Loucy (cell line): ENCODE data around the gene VSTM2L.

Source experiments
- H2AFZ ChIP-seq: fragments of 200-600 bp; sonication (generic); 2 replicates; pipeline ENCODE4 v1.6.0; 2016; ENCODE audit warnings: antibody characterized with exemption, mild to moderate bottlenecking, low read length, moderate library complexity
- H3F3A ChIP-seq: fragments of 200-600 bp; 2 replicates; pipeline ENCODE4 v1.6.0; 2016; ENCODE audit warnings: antibody characterized with exemption, low read depth, mild to moderate bottlenecking
- H3K27me3 ChIP-seq: fragments of 200-600 bp; sonication (generic); 2 replicates; pipeline ENCODE4 v1.6.1; 2014; ENCODE audit warnings: low read length, mild to moderate bottlenecking; ENCODE audit not compliant: insufficient read depth, poor library complexity, severe bottlenecking
- H3K36me3 ChIP-seq: fragments of 200-600 bp; sonication (generic); 2 replicates; pipeline ENCODE4 v1.6.1; 2016; ENCODE audit warnings: low read length; ENCODE audit not compliant: insufficient read depth
- H3K4me1 ChIP-seq: fragments of 200-600 bp; sonication (generic); 2 replicates; pipeline ENCODE4 v1.5.1; 2014; ENCODE audit warnings: low read length, mild to moderate bottlenecking; ENCODE audit not compliant: insufficient read depth, poor library complexity, severe bottlenecking
- H3K4me2 ChIP-seq: fragments of 200-600 bp; sonication (generic); 2 replicates; pipeline ENCODE4 v1.6.0; 2014; ENCODE audit warnings: antibody characterized with exemption, low read length, low read depth, mild to moderate bottlenecking; ENCODE audit not compliant: poor library complexity, severe bottlenecking
- H3K4me3 ChIP-seq: fragments of 200-600 bp; sonication (generic); 2 replicates; pipeline ENCODE4 v1.5.1; 2014; ENCODE audit warnings: low read length, mild to moderate bottlenecking, mixed read lengths; ENCODE audit not compliant: poor library complexity, severe bottlenecking
- H3K79me2 ChIP-seq: fragments of 200-600 bp; sonication (generic); 2 replicates; pipeline ENCODE4 v1.6.1; 2014; ENCODE audit warnings: low read length; ENCODE audit not compliant: insufficient read depth
- H3K9ac ChIP-seq: fragments of 200-600 bp; sonication (generic); 2 replicates; pipeline ENCODE4 v1.6.0; 2014; ENCODE audit warnings: mild to moderate bottlenecking, low read depth, low read length, moderate library complexity; ENCODE audit not compliant: poor library complexity, severe bottlenecking
- H3K9me2 ChIP-seq: fragments of 200-600 bp; sonication (generic); replicated peaks from 2 replicates; pipeline ENCODE4 v1.6.1; 2016; ENCODE audit warnings: low read depth, low read length, mixed read lengths
- H3K9me3 ChIP-seq: fragments of 200-600 bp; sonication (generic); 2 replicates; pipeline ENCODE4 v1.6.1; 2014; ENCODE audit warnings: mild to moderate bottlenecking, antibody characterized with exemption, low read length, low read depth; ENCODE audit not compliant: insufficient read depth
- H4K20me1 ChIP-seq: fragments of 200-600 bp; sonication (generic); 2 replicates; pipeline ENCODE4 v1.6.0; 2014; ENCODE audit warnings: antibody characterized with exemption, low read length, mild to moderate bottlenecking; ENCODE audit not compliant: insufficient read depth, poor library complexity, severe bottlenecking
- EZH2phosphoT487 ChIP-seq: fragments of 200-600 bp; IDR thresholded peaks from 2 replicates; pipeline ENCODE4 v1.6.1; 2018; ENCODE audit warnings: antibody characterized with exemption, mild to moderate bottlenecking, moderate library complexity, borderline replicate concordance
- TF ChIP-seq, protein P1 (sequence below): fragments of 200-600 bp; sonication (generic); conservative IDR thresholded peaks from 2 replicates; pipeline ENCODE4 v1.5.1; 2014; ENCODE audit warnings: mild to moderate bottlenecking, antibody characterized with exemption, low read length

VSTM2L gene

DNA sequence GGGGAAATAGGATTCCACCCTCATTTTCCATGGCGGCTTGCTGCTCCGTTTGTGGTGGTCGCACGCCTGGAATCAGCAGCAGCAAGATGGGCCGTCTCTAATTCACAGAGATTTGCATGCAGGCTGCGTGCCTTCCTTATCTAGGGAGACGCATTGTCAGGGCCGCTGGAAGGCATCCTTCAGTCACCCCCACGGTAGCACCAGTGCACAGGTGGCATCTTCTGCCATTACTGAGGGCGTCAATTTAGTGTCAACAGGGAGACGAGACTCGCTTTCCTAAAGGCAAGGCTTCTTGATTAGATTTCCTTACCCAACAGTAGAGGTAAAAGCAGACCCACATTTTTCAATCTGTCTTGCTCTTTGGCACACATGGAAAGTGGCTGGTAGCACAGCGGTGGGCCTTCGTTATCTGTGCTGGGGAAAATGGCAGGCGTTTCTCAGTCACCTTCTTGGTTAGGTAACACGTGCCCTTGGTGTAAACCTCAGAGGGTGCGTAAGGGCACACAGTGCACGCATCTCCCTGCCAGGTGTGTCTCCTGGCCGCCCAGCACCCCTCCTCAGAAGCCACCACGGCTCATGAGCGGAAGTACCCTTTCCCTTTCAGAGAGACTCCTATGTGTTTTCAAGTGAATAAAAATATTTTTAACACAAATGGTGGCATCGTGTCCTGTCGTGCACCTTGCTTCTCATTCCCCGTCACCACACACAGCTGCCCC, 27.3 kb upstream of the VSTM2L start:
- H3K9ac ChIP-seq: no peak overlapping the region
- no peaks in the 10 kb centered on the region for H3K79me2 ChIP-seq
- H3F3A ChIP-seq: no peaks in the 10 kb centered on the region
- H3K4me2 ChIP-seq: no peak overlapping the region
- no peaks in the 10 kb centered on the region for H3K9me2 ChIP-seq
- H3K4me3 ChIP-seq: no peak overlapping the region
- no peaks in the 10 kb centered on the region for H3K9me3 ChIP-seq
- H3K4me1 ChIP-seq: no peaks in the 10 kb centered on the region
- no peak for TF ChIP-seq EZH2phosphoT487
- TF ChIP-seq, protein P1, sequence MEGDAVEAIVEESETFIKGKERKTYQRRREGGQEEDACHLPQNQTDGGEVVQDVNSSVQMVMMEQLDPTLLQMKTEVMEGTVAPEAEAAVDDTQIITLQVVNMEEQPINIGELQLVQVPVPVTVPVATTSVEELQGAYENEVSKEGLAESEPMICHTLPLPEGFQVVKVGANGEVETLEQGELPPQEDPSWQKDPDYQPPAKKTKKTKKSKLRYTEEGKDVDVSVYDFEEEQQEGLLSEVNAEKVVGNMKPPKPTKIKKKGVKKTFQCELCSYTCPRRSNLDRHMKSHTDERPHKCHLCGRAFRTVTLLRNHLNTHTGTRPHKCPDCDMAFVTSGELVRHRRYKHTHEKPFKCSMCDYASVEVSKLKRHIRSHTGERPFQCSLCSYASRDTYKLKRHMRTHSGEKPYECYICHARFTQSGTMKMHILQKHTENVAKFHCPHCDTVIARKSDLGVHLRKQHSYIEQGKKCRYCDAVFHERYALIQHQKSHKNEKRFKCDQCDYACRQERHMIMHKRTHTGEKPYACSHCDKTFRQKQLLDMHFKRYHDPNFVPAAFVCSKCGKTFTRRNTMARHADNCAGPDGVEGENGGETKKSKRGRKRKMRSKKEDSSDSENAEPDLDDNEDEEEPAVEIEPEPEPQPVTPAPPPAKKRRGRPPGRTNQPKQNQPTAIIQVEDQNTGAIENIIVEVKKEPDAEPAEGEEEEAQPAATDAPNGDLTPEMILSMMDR: no peak
- H3K36me3 ChIP-seq: peaks cover 37% of the 10 kb centered on the region; the same call in 1 of the 2 replicates
- no peak overlapping the region for H2AFZ ChIP-seq
- no peaks in the 10 kb centered on the region for H4K20me1 ChIP-seq
- no peaks in the 10 kb centered on the region for H3K27me3 ChIP-seq

DNA sequence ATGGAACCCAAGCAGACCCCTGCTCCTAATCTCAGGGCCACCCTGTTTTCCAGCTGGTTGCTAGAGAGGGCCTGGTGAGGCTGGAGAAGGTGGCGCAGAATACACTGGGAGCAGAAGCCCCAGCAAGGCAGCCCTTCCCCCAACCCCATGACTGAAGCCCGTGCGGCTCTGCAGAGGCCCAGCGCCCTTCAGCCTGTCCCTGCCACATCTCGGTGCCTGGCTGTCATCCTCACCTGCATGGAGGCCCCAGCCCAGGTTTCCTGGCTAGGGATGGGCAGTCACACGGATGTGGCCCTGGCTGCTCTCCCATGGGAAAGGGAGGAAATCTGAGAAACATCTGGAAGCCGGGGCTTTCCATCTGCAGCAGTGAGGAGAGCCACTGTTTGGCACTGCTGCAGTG, 26.1 kb upstream of the VSTM2L start:
- Histone ChIP-seq H3K27me3 (no peaks in the 10 kb centered on the region), H3K9ac (no peak overlapping the region), H3K36me3 (peaks cover 28% of the 10 kb centered on the region; the same call in 1 of the 2 replicates), H3K4me1 (no peaks in the 10 kb centered on the region), H4K20me1 (no peaks in the 10 kb centered on the region), H3F3A (no peaks in the 10 kb centered on the region), H3K79me2 (no peaks in the 10 kb centered on the region), H3K4me3 (no peak overlapping the region), H3K9me2 (no peaks in the 10 kb centered on the region), H3K9me3 (no peaks in the 10 kb centered on the region), H3K4me2 (no peak overlapping the region), H2AFZ (no peak overlapping the region)
- no peak for TF ChIP-seq EZH2phosphoT487
- TF ChIP-seq, protein P1: no peak

DNA sequence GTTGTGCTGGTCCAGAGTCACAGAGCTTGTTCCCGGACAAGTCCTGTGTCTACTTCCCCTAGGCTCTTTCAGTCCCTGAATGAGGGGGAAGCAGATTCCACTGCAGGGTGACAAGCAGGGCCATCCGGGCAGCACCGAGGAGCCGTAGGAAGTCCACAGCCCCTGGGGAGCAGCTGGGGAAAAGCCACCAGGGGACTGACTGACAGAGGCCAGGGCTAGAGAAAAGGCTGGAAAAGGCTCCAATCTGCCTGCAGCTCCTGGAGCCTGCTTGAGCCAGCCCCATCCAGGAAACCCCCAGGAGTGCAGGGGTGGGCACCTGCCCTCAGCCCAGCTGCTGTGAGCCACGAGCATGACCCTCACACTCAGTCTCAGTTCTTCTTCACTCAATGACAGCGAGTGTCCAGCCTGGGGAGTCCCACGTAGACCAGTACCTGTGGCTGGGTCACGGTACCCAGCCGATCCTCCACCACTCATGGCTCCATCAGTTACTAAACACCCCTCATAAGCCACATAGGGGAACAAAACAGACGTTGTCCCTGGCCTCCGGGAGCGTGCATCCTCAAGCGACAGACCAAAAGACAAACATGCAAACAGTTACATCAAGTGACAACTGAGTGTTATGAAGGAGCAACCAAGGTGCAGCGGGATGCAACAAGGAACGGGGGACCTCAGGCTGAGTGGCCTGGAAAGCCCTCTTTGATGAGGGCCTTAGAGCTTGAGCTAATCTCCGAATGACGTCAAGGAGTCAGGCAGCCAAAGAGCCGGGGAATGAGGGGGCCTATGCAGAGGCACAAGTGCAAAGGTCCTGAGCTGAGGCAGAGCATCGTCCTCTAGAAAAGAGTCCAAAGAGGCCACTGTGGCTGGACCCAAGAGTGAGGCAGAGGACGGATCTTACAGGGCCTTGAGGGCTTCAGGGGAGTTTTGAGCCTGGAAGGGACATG, 24.8 kb upstream of the VSTM2L start:
- Histone ChIP-seq H3K9me2 (no peaks in the 10 kb centered on the region), H3K9ac (no peak overlapping the region), H4K20me1 (no peaks in the 10 kb centered on the region), H3K4me3 (no peak overlapping the region), H3K4me1 (no peaks in the 10 kb centered on the region), H3K27me3 (no peaks in the 10 kb centered on the region), H3K79me2 (no peaks in the 10 kb centered on the region), H3K9me3 (no peaks in the 10 kb centered on the region), H2AFZ (no peak overlapping the region), H3K36me3 (peaks cover 18% of the 10 kb centered on the region; the same call in 1 of the 2 replicates), H3K4me2 (no peak overlapping the region), H3F3A (no peaks in the 10 kb centered on the region)
- TF ChIP-seq, protein P1: no peak
- no peak for TF ChIP-seq EZH2phosphoT487
